T-helper 17 cell (primary cell): ENCODE measurements around the gene NUP62. TPM values are rescaled to one million over a fixed set of nuclear protein-coding genes. Genes with fewer than 3 reads are reported as not detected.

Experiments
- ATAC-seq: fragments of 150-1000 bp; cut with Tn5 transposase; 2 replicates; pipeline ENCODE4 v1.10.0; 2021; ENCODE audit warnings: mild to moderate bottlenecking, moderate library complexity
- DNase-seq, 3 donors: peaks; one replicate each; pipeline versions ENCODE4 v3.0.0 to v3.0.0-alpha.2; 2020 to 2021
- H3K9me3 ChIP-seq: one replicate; pipeline ENCODE4 v1.7.0; 2013; ENCODE audit warnings: low read length, mild to moderate bottlenecking; ENCODE audit not compliant: control insufficient read depth, poor library complexity, severe bottlenecking
- H3K27ac Mint-ChIP-seq: one replicate; pipeline ENCODE4 v1.8.0; 2022; ENCODE audit warnings: mild to moderate bottlenecking, moderate library complexity, mixed read lengths
- H3K27me3 Mint-ChIP-seq: one replicate; pipeline ENCODE4 v1.8.0; 2022; ENCODE audit warnings: mixed read lengths
- H3K36me3 Mint-ChIP-seq: one replicate; pipeline ENCODE4 v1.8.0; 2022; ENCODE audit warnings: low read depth, mixed read lengths
- H3K4me1 Mint-ChIP-seq: one replicate; pipeline ENCODE4 v1.8.0; 2022; ENCODE audit warnings: mild to moderate bottlenecking, mixed read lengths
- H3K4me3 Mint-ChIP-seq: one replicate; pipeline ENCODE4 v1.8.0; 2022; ENCODE audit warnings: mild to moderate bottlenecking, moderate library complexity, mixed read lengths
- total RNA-seq, 4 donors: library from RNA in 2 of 4; stranded (reverse) in 2 of 4; gene quantifications; one replicate each; pipeline ENCODE4 v1.2.3 and lab custom pipeline; 2022 to 2026

Gene NUP62
- total RNA-seq, 2 donors from 2014 or later: 46.8 to 62.4 TPM

GRCh38 chr19:49884760-49885159 is 44.5 kb downstream of the NUP62 start:
- DNase-seq: no peak
- Mint-ChIP-seq H3K4me3 (peak overlapping the region; percentile 12), H3K27me3 (no peaks in the 10 kb centered on the region), H3K36me3 (peaks cover 2% of the 10 kb centered on the region), H3K27ac (peak overlapping the region; percentile 49), H3K4me1 (peaks cover 7% of the 10 kb centered on the region)
- ATAC-seq: no peak
- H3K9me3 ChIP-seq: no peaks in the 10 kb centered on the region

GRCh38 chr19:49884109-49884508 is 45.2 kb downstream of the NUP62 start:
- peaks cover 2% of the 10 kb centered on the region for H3K36me3 Mint-ChIP-seq
- DNase-seq: no peak

GRCh38 chr19:49883094-49883493 is 46.2 kb downstream of the NUP62 start:
- H3K4me1 Mint-ChIP-seq: peaks cover 8% of the 10 kb centered on the region
- H3K36me3 Mint-ChIP-seq: peaks cover 2% of the 10 kb centered on the region
- no peaks in the 10 kb centered on the region for H3K9me3 ChIP-seq
- no peak for ATAC-seq
- no peaks in the 10 kb centered on the region for H3K27me3 Mint-ChIP-seq
- peak overlapping the region; percentile 88 for H3K27ac Mint-ChIP-seq
- peak overlapping the region; percentile 65 for H3K4me3 Mint-ChIP-seq
- no peak for DNase-seq

More at GRCh38 chr19:49884109-49884508, 45.2 kb downstream of the NUP62 start:
- Mint-ChIP-seq H3K27me3 (no peaks in the 10 kb centered on the region), H3K27ac (peak overlapping the region; percentile 49), H3K4me3 (no peak overlapping the region), H3K4me1 (peaks cover 7% of the 10 kb centered on the region)
- H3K9me3 ChIP-seq: no peaks in the 10 kb centered on the region
- no peak for ATAC-seq

GRCh38 chr19:49882643-49883042 is 46.7 kb downstream of the NUP62 start:
- Mint-ChIP-seq H3K4me1 (peaks cover 11% of the 10 kb centered on the region), H3K36me3 (peaks cover 5% of the 10 kb centered on the region), H3K27ac (peak overlapping the region; percentile 88)

GRCh38 chr19:49881672-49882394 is 47.5 kb downstream of the NUP62 start:
- H3K4me3 Mint-ChIP-seq: peak overlapping the region; percentile 58
- H3K27ac Mint-ChIP-seq: peak overlapping the region; percentile 88
- ATAC-seq (no peak), DNase-seq (no peak)
- H3K36me3 Mint-ChIP-seq: peaks cover 5% of the 10 kb centered on the region
- peaks cover 11% of the 10 kb centered on the region for H3K4me1 Mint-ChIP-seq
- no peaks in the 10 kb centered on the region for H3K9me3 ChIP-seq
- no peaks in the 10 kb centered on the region for H3K27me3 Mint-ChIP-seq

More at GRCh38 chr19:49882643-49883042, 46.7 kb downstream of the NUP62 start:
- H3K9me3 ChIP-seq: no peaks in the 10 kb centered on the region
- H3K27me3 Mint-ChIP-seq: no peaks in the 10 kb centered on the region
- no peak overlapping the region for H3K4me3 Mint-ChIP-seq
- ATAC-seq (no peak), DNase-seq (no peak)

GRCh38 chr19:49881186-49881585 is 48.1 kb downstream of the NUP62 start:
- Mint-ChIP-seq H3K4me1 (peaks cover 11% of the 10 kb centered on the region), H3K27ac (peak overlapping the region; percentile 88), H3K36me3 (peaks cover 5% of the 10 kb centered on the region), H3K4me3 (peak overlapping the region; percentile 16), H3K27me3 (no peaks in the 10 kb centered on the region)
- ATAC-seq: no peak
- no peaks in the 10 kb centered on the region for H3K9me3 ChIP-seq
- no peak for DNase-seq

GRCh38 chr19:49880162-49880869 is 49.0 kb downstream of the NUP62 start:
- no peak for ATAC-seq
- Mint-ChIP-seq H3K4me3 (peak overlapping the region; percentile 25), H3K27ac (no peak overlapping the region), H3K27me3 (no peaks in the 10 kb centered on the region), H3K4me1 (peaks cover 18% of the 10 kb centered on the region), H3K36me3 (peaks cover 3% of the 10 kb centered on the region)
- H3K9me3 ChIP-seq: no peaks in the 10 kb centered on the region
- no peak for DNase-seq

GRCh38 chr19:49879243-49879963 is 49.9 kb downstream of the NUP62 start:
- H3K4me1 Mint-ChIP-seq: peaks cover 22% of the 10 kb centered on the region
- ATAC-seq (no peak), DNase-seq (no peak)
- H3K27ac Mint-ChIP-seq: no peak overlapping the region
- no peaks in the 10 kb centered on the region for H3K9me3 ChIP-seq
- peak overlapping the region; percentile 47 for H3K4me3 Mint-ChIP-seq
- H3K36me3 Mint-ChIP-seq: peaks cover 3% of the 10 kb centered on the region
- no peaks in the 10 kb centered on the region for H3K27me3 Mint-ChIP-seq

GRCh38 chr19:49878744-49879070 is 50.6 kb downstream of the NUP62 start:
- no peak for DNase-seq
- H3K27me3 Mint-ChIP-seq: no peaks in the 10 kb centered on the region
- no peak overlapping the region for H3K27ac Mint-ChIP-seq
- H3K9me3 ChIP-seq: no peaks in the 10 kb centered on the region
- H3K4me1 Mint-ChIP-seq: peaks cover 22% of the 10 kb centered on the region
- ATAC-seq: no peak
- no peak overlapping the region for H3K4me3 Mint-ChIP-seq
- H3K36me3 Mint-ChIP-seq: peaks cover 3% of the 10 kb centered on the region

- Mint-ChIP-seq H3K36me3 (peaks cover 3% of the 10 kb centered on the region), H3K27me3 (no peaks in the 10 kb centered on the region), H3K4me3 (no peak overlapping the region), H3K27ac (no peak overlapping the region), H3K4me1 (peaks cover 24% of the 10 kb centered on the region)
- DNase-seq (peak; percentile 98 to 99 (median 98)), ATAC-seq (peak; percentile 68)
- no peaks in the 10 kb centered on the region for H3K9me3 ChIP-seq
Observed at GRCh38 chr19:49877879-49878743, 51.2 kb downstream of the NUP62 start.

GRCh38 chr19:49877020-49877878 is 52.1 kb downstream of the NUP62 start, which contains the start of the genes AKT1S1 and TBC1D17:
Gene AKT1S1 (minus strand): TSS chr19:49877355. CDS start chr19:49873295, 4,060 bp downstream.
Gene TBC1D17 (plus strand): TSS chr19:49877702. CDS start chr19:49877724, 22 bp downstream.
- no peaks in the 10 kb centered on the region for H3K27me3 Mint-ChIP-seq
- H3K36me3 Mint-ChIP-seq: peaks cover 3% of the 10 kb centered on the region
- no peak within 1 kb of the TSS for H3K4me3 Mint-ChIP-seq
- H3K27ac Mint-ChIP-seq: no peak within 1 kb of the TSS
- H3K9me3 ChIP-seq: no peaks in the 10 kb centered on the region
- H3K4me1 Mint-ChIP-seq: peaks cover 24% of the 10 kb centered on the region
- DNase-seq (peak; percentile 92 to 97 (median 93)), ATAC-seq (peak; percentile 69)
